ENCODE measurements around the gene PSTPIP2. TPM values are rescaled to one million over a fixed set of nuclear protein-coding genes. Genes with fewer than 3 reads are reported as not detected.

Gene PSTPIP2
- total RNA-seq, 1 experiment from 2014 or later = 3.3 TPM

GRCh38 chr18:45938488-45938935 lies 133.5 kb downstream of the PSTPIP2 start:
- Histone ChIP-seq H3T11ph (ENCODE audit: low read length) (no peak overlapping the region), H4K8ac (replicated peaks; ENCODE audit: insufficient read length, low read depth, low read length) (no peak overlapping the region), H3K4ac (ENCODE audit: low read depth, low read length) (no peak overlapping the region), H4K91ac (ENCODE audit: insufficient read length, low read depth, low read length) (no peak overlapping the region), H2BK12ac (ENCODE audit: insufficient read length, low read depth, low read length) (no peak overlapping the region), H3K18ac (ENCODE audit: insufficient read length, low read depth, low read length) (no peak overlapping the region), H3K56ac (ENCODE audit: insufficient read length, low read depth, low read length) (no peak overlapping the region), H3K27ac (ENCODE audit: insufficient read length, low read depth, low read length) (no peak overlapping the region), H4K5ac (ENCODE audit: insufficient read length, low read depth, low read length) (no peak overlapping the region), H2BK15ac (ENCODE audit: low read depth, low read length) (no peak overlapping the region), H3K23ac (ENCODE audit: insufficient read length, low read depth, low read length) (no peak overlapping the region), H3K9me3 (ENCODE audit: control insufficient read depth, low read depth, low read length) (no peaks in the 10 kb centered on the region), H3K79me1 (ENCODE audit: insufficient read depth, low read depth, low read length, poor library complexity, severe bottlenecking) (no peaks in the 10 kb centered on the region), H3K4me2 (ENCODE audit: insufficient read depth, insufficient read length, low read length) (no peak overlapping the region), H3K4me1 (ENCODE audit: insufficient read depth, low read length) (no peaks in the 10 kb centered on the region), H3K23me2 (ENCODE audit: insufficient read length, low read depth, low read length, poor library complexity, severe bottlenecking) (no peaks in the 10 kb centered on the region), H2AK5ac (ENCODE audit: insufficient read length, low read length) (no peak overlapping the region), H4K20me1 (ENCODE audit: control insufficient read depth, insufficient read depth, insufficient read length) (no peaks in the 10 kb centered on the region), H3K79me2 (ENCODE audit: insufficient read depth, low read length) (no peaks in the 10 kb centered on the region), H2BK20ac (ENCODE audit: low read depth, low read length, poor library complexity, severe bottlenecking) (no peak overlapping the region), H3K27me3 (ENCODE audit: insufficient read depth, low read length) (no peaks in the 10 kb centered on the region), H3K9ac (ENCODE audit: extremely low read depth, insufficient read length, low read length) (no peak overlapping the region), H3K14ac (ENCODE audit: insufficient read depth, low read length) (no peak overlapping the region), H2BK5ac (ENCODE audit: insufficient read length, low read length) (no peak overlapping the region), H2BK120ac (ENCODE audit: low read depth, low read length, poor library complexity, severe bottlenecking) (no peak overlapping the region), H2AFZ (ENCODE audit: low read length) (no peak overlapping the region)
- Mint-ChIP-seq H3K9me3 (no peaks in the 10 kb centered on the region), H3K27ac (no peak overlapping the region), H3K4me3 (no peak overlapping the region), H3K27me3 (ENCODE audit: low read depth) (no peaks in the 10 kb centered on the region), H3K4me1 (no peaks in the 10 kb centered on the region), H3K36me3 (ENCODE audit: insufficient read depth in 1 of 3, low read depth in 3 of 3) (peaks cover 4 to 47% (median 28%) of the 10 kb centered on the region in 3 experiments; a peak in 6 of 7 replicates)
- WGBS (ENCODE audit: extremely low coverage, insufficient read length, low lambda C conversion rate) = no CpG with 5 or more reads among the region's 2 CpGs
- TF ChIP-seq CTCF (conservative IDR thresholded peaks at IDR 0.05) = no peak
- DNase-seq = no peak
